ENCODE data around the gene SLC8A1. TPM values are rescaled to one million over a fixed set of nuclear protein-coding genes. Genes with fewer than 3 reads are reported as not detected.

Gene SLC8A1
- total and polyA plus RNA-seq, 10 of the 15 experiments (the other 5 are each of a cell fraction or from before 2014, with no cell fraction given), result under 0.01 to 1.2 (median 0.01) TPM; not detected in 3

DNA sequence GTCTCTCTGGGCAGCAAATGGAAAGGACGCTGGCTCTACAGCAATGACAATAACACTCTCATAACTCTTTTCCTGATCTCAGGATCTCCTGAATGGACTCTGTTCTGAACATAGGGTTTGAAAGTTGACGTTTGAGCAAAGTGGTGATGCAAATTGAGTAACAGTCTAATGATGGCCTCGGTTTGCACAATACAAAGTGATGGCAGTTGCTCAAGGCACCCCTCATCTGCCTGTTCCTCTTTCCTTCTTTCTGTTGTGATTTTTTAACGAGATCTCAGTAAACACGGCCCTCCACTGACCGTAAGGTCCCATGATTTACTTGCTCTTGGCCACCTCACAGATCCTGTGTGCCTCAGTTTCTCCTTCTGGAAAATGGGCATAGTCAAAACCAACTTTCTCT is 303.6 kb downstream of the SLC8A1 start (continued):
- TF ChIP-seq, protein P1, sequence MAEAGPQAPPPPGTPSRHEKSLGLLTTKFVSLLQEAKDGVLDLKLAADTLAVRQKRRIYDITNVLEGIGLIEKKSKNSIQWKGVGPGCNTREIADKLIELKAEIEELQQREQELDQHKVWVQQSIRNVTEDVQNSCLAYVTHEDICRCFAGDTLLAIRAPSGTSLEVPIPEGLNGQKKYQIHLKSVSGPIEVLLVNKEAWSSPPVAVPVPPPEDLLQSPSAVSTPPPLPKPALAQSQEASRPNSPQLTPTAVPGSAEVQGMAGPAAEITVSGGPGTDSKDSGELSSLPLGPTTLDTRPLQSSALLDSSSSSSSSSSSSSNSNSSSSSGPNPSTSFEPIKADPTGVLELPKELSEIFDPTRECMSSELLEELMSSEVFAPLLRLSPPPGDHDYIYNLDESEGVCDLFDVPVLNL (IDR thresholded peaks at IDR 0.05; ENCODE audit: low read depth, low read length), result no peak
- TF ChIP-seq, protein P2, sequence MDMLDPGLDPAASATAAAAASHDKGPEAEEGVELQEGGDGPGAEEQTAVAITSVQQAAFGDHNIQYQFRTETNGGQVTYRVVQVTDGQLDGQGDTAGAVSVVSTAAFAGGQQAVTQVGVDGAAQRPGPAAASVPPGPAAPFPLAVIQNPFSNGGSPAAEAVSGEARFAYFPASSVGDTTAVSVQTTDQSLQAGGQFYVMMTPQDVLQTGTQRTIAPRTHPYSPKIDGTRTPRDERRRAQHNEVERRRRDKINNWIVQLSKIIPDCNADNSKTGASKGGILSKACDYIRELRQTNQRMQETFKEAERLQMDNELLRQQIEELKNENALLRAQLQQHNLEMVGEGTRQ (IDR thresholded peaks at IDR 0.05; ENCODE audit: borderline replicate concordance, low read depth, low read length), result no peak

DNA sequence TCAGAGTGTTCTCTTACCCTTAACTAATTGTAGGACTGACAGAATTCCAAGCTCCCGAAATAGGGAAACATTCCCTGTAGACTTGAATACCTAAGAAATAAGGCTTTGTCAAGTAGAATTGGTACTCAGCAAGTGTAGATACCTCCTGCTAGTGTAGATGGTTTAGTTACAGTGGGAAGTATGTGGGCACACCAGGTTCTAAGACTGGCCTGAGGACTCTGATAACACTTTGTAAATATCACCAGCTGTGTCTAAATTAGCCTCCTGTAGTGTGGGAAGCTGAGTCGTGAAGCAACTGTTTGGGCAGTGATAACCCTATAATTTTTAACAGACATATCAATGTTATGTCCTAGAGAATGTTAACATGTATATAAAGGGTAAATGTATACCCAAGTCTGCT is 304.5 kb downstream of the SLC8A1 start:
- ChIA-PET RAD21 (ENCODE audit: unreplicated experiment) (no interaction called here), SMC1A (ENCODE audit: uncharacterized antibody, unreplicated experiment) (interaction anchor here (1.0 kb wide), 1 partner anchor 31 kb away, joined by 3 read pairs; no protein-coding TSS in a partner anchor), POLR2A (no interaction called here), CTCF (no interaction called here)
- Histone ChIP-seq H3K9ac (ENCODE audit: control insufficient read depth, insufficient read depth, low read length) (no peak overlapping the region), H2AFZ (ENCODE audit: control insufficient read depth, low read depth, low read length) (no peak overlapping the region), H3K9me3 (replicated peaks; ENCODE audit: control insufficient read depth, insufficient read depth, low read length) (no peaks in the 10 kb centered on the region), H3K27me3 (replicated peaks in 1 of 2; ENCODE audit: control insufficient read depth in 2 of 2, insufficient read depth in 2 of 2, low read length in 1 of 2) (no peaks in the 10 kb centered on the region; a peak in 1 of 4 replicates), H3K27ac (ENCODE audit: control insufficient read depth, insufficient read depth) (no peak overlapping the region), H3K4me2 (ENCODE audit: control insufficient read depth, insufficient read depth) (no peak overlapping the region), H3K4me1 (ENCODE audit: control insufficient read depth, insufficient read depth, low read length) (no peaks in the 10 kb centered on the region), H3K79me2 (ENCODE audit: control insufficient read depth, insufficient read depth, low read length) (no peaks in the 10 kb centered on the region), H4K20me1 (ENCODE audit: control insufficient read depth, insufficient read depth) (no peaks in the 10 kb centered on the region), H3K4me3 (no peak overlapping the region), H3K36me3 (ENCODE audit: control insufficient read depth in 2 of 2, insufficient read depth in 2 of 2, low read length in 1 of 2) (no peaks in the 10 kb centered on the region)
- DNase-seq (ENCODE audit: low read depth, low spot score) (no peak), ATAC-seq (no peak), FAIRE-seq (no peak)
- in situ Hi-C loops (cut with MboI) (no loop called here), intact Hi-C loops (cut with micrococcal nuclease; ENCODE audit: unreplicated experiment) (no loop called here)
- 0% methylated on average over 2 of the region's 2 CpGs for WGBS (ENCODE audit: insufficient coverage, insufficient replicate concordance, low lambda C conversion rate, missing lambda C conversion rate)
- no TSS peak for BruUV-seq (replicated peaks)
- TF ChIP-seq, protein P3, sequence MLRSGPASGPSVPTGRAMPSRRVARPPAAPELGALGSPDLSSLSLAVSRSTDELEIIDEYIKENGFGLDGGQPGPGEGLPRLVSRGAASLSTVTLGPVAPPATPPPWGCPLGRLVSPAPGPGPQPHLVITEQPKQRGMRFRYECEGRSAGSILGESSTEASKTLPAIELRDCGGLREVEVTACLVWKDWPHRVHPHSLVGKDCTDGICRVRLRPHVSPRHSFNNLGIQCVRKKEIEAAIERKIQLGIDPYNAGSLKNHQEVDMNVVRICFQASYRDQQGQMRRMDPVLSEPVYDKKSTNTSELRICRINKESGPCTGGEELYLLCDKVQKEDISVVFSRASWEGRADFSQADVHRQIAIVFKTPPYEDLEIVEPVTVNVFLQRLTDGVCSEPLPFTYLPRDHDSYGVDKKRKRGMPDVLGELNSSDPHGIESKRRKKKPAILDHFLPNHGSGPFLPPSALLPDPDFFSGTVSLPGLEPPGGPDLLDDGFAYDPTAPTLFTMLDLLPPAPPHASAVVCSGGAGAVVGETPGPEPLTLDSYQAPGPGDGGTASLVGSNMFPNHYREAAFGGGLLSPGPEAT (IDR thresholded peaks at IDR 0.05; ENCODE audit: low read depth), result no peak
- TF ChIP-seq, protein P1 (IDR thresholded peaks at IDR 0.05; ENCODE audit: low read depth, low read length), result no peak
- TF ChIP-seq TCF3 (IDR thresholded peaks at IDR 0.05; ENCODE audit: borderline replicate concordance, insufficient read depth, low read depth, low read length), result no peak
- TF ChIP-seq BACH1 (IDR thresholded peaks at IDR 0.05; ENCODE audit: borderline replicate concordance), result no peak
- no peak for TF ChIP-seq POLR2A (IDR thresholded peaks at IDR 0.05; ENCODE audit: low read depth, low read length)
- no peak for TF ChIP-seq RCOR1 (conservative IDR thresholded peaks at IDR 0.05; ENCODE audit: low read depth, low read length)
- no peak for TF ChIP-seq EP300 (IDR thresholded peaks at IDR 0.05; ENCODE audit: borderline replicate concordance in 1 of 2, control insufficient read depth in 1 of 2, low read depth in 2 of 2, low read length in 2 of 2)
- TF ChIP-seq SUZ12 (IDR thresholded peaks at IDR 0.05; ENCODE audit: unreplicated experiment), result no peak
- TF ChIP-seq ESRRA (IDR thresholded peaks at IDR 0.05; ENCODE audit: low read length), result no peak
- TF ChIP-seq NR2F1 (conservative IDR thresholded peaks at IDR 0.05), result no peak
- TF ChIP-seq, protein P4, sequence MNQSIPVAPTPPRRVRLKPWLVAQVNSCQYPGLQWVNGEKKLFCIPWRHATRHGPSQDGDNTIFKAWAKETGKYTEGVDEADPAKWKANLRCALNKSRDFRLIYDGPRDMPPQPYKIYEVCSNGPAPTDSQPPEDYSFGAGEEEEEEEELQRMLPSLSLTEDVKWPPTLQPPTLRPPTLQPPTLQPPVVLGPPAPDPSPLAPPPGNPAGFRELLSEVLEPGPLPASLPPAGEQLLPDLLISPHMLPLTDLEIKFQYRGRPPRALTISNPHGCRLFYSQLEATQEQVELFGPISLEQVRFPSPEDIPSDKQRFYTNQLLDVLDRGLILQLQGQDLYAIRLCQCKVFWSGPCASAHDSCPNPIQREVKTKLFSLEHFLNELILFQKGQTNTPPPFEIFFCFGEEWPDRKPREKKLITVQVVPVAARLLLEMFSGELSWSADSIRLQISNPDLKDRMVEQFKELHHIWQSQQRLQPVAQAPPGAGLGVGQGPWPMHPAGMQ (IDR thresholded peaks at IDR 0.05; ENCODE audit: borderline replicate concordance), result no peak
- no peak for TF ChIP-seq HCFC1 (IDR thresholded peaks at IDR 0.05; ENCODE audit: low read length)
- TF ChIP-seq MYC (IDR thresholded peaks at IDR 0.05; ENCODE audit: insufficient read depth, insufficient read length, insufficient replicate concordance, low read length, severe bottlenecking), result no peak

Measured in GM12878 (cell line).